ELR (cell line): ENCODE measurements around the gene HACD3.
"Not testable (repeated sequence)": the region's sequence is repeated elsewhere in the genome, so short reads cannot be mapped to it uniquely, and the experiment has no call there.

Source experiments
- DNase-seq: peaks from one replicate; pipeline ENCODE4 v3.0.0-alpha.2; 2015; ENCODE audit warnings: low read depth

HACD3 gene

GRCh38 chr15:65599677-65600076, 69.4 kb downstream of the HACD3 start:
- no peak for DNase-seq

GRCh38 chr15:65603134-65603533, 72.9 kb downstream of the HACD3 start:
- DNase-seq: no peak

GRCh38 chr15:65603559-65603958, 73.3 kb downstream of the HACD3 start:
- DNase-seq: no peak

- DNase-seq: peak; percentile 97
These were observed 80.8 kb downstream of the HACD3 start, which contains the start of gene INTS14 for GRCh38 chr15:65610871-65611718. INTS14 (minus strand) TSS chr15:65611131; CDS start chr15:65607380, 3,751 bp downstream.

- DNase-seq: peak; percentile 7
These were observed 81.8 kb downstream of the HACD3 start for GRCh38 chr15:65611888-65612615.

- DNase-seq: peak; percentile 15
These were observed 82.3 kb downstream of the HACD3 start for GRCh38 chr15:65612616-65612946.

- DNase-seq: no peak
These were observed 82.9 kb downstream of the HACD3 start for GRCh38 chr15:65612949-65613744.

- DNase-seq: not testable (repeated sequence)
These were observed 85.6 kb downstream of the HACD3 start for GRCh38 chr15:65615887-65616286.

- DNase-seq: no peak
These were observed 88.4 kb downstream of the HACD3 start for GRCh38 chr15:65618560-65619109.

- no peak for DNase-seq
These were observed 89.5 kb downstream of the HACD3 start for GRCh38 chr15:65619626-65620290.

GRCh38 chr15:65620833-65621232, 90.6 kb downstream of the HACD3 start:
- no peak for DNase-seq

GRCh38 chr15:65621638-65622037, 91.4 kb downstream of the HACD3 start, which contains the start of gene SLC24A1:
SLC24A1 (plus strand) TSS chr15:65621938; CDS start chr15:65624081, 2,143 bp downstream.
- DNase-seq: no peak

GRCh38 chr15:65623103-65623502, 92.8 kb downstream of the HACD3 start:
- DNase-seq: no peak

GRCh38 chr15:65626856-65627255, 96.6 kb downstream of the HACD3 start:
- no peak for DNase-seq
